Kidney epithelial cell (primary cell): ENCODE data around the gene LPIN1. TPM values are rescaled to one million over a fixed set of nuclear protein-coding genes. Genes with fewer than 3 reads are reported as not detected.

Experiments used
- DNase-seq: peaks from one replicate; pipeline ENCODE4 v3.0.0-alpha.2; 2010; ENCODE audit warnings: low read depth
- H3K27me3 ChIP-seq: 2 replicates; pipeline ENCODE4 v1.6.0; 2011; ENCODE audit warnings: low read length; ENCODE audit not compliant: control insufficient read depth, insufficient read depth
- H3K36me3 ChIP-seq: 2 replicates; pipeline ENCODE4 v1.5.1; 2011; ENCODE audit warnings: low read length; ENCODE audit not compliant: control insufficient read depth, insufficient read depth
- H3K4me3 ChIP-seq: 2 replicates; pipeline ENCODE4 v1.5.1; 2011; ENCODE audit warnings: low read depth, mild to moderate bottlenecking, control low read depth, low read length
- CTCF ChIP-seq: IDR thresholded peaks from 2 replicates; pipeline ENCODE4 v1.5.1; 2011; ENCODE audit warnings: mild to moderate bottlenecking, moderate library complexity, low read length, control low read depth, inconsistent platforms; ENCODE audit not compliant: insufficient read depth, poor library complexity, severe bottlenecking
- total RNA-seq: library from RNA; depleted of rRNA; stranded (reverse); fragments of >200 nt; gene quantifications from 2 replicates; pipeline ENCODE4 v1.2.3, GENCODE V29; 2015

Gene LPIN1
- total RNA-seq, 1 donor from 2014 or later, result 23.6 TPM

GRCh38 chr2:11863103-11863502, 116.7 kb downstream of the LPIN1 start:
- DNase-seq, result no peak
- no peaks in the 10 kb centered on the region for H3K36me3 ChIP-seq
- H3K27me3 ChIP-seq, result peaks cover 5% of the 10 kb centered on the region
- TF ChIP-seq CTCF, result no peak
- H3K4me3 ChIP-seq, result no peak overlapping the region

- no peak overlapping the region for H3K4me3 ChIP-seq
- peak; percentile 97 for TF ChIP-seq CTCF
- no peaks in the 10 kb centered on the region for H3K36me3 ChIP-seq
- H3K27me3 ChIP-seq, result peaks cover 5% of the 10 kb centered on the region
- peak; percentile 77 for DNase-seq
These were observed 117.3 kb downstream of the LPIN1 start for GRCh38 chr2:11863513-11864328.

- peaks cover 5% of the 10 kb centered on the region for H3K27me3 ChIP-seq
- no peaks in the 10 kb centered on the region for H3K36me3 ChIP-seq
- no peak for DNase-seq
- H3K4me3 ChIP-seq, result no peak overlapping the region
- TF ChIP-seq CTCF, result no peak
These were observed 118.3 kb downstream of the LPIN1 start for GRCh38 chr2:11864724-11865123.

GRCh38 chr2:11865378-11865777, 118.9 kb downstream of the LPIN1 start:
- TF ChIP-seq CTCF, result no peak
- Histone ChIP-seq H3K36me3 (no peaks in the 10 kb centered on the region), H3K4me3 (no peak overlapping the region), H3K27me3 (peaks cover 5% of the 10 kb centered on the region)
- DNase-seq, result no peak

GRCh38 chr2:11865805-11866204, 119.4 kb downstream of the LPIN1 start:
- no peak for DNase-seq
- no peak for TF ChIP-seq CTCF
- Histone ChIP-seq H3K36me3 (no peaks in the 10 kb centered on the region), H3K27me3 (peaks cover 5% of the 10 kb centered on the region), H3K4me3 (no peak overlapping the region)
